ENCODE results near the gene STON2. TPM values are rescaled to one million over a fixed set of nuclear protein-coding genes. Genes with fewer than 3 reads are reported as not detected.

Gene STON2
- total and polyA plus RNA-seq, 2 of the 13 experiments (the other 11 are each of a cell fraction or from before 2014, with no cell fraction given), result 2.1 to 11.0 TPM

GRCh38 chr14:81220830-81221578, 179.1 kb downstream of the STON2 start, which contains the start of gene GTF2A1 (continued):
- peak; percentile 76 for TF ChIP-seq ZNF280D (CRISPR knock-in tag; IDR thresholded peaks at IDR 0.05)
- TF ChIP-seq TFE3 (CRISPR knock-in tag; IDR thresholded peaks at IDR 0.05), result peak; percentile 91
- no peak for TF ChIP-seq FOXP4 (CRISPR knock-in tag; IDR thresholded peaks at IDR 0.05)
- TF ChIP-seq ZNF800 (CRISPR knock-in tag; IDR thresholded peaks at IDR 0.05), result 0 out of 2 replicates have a peak, but pooled peaks have one; percentile 40
- no peak for TF ChIP-seq ZNF251 (CRISPR knock-in tag; IDR thresholded peaks at IDR 0.05)
- peak; percentile 51; the same call in 1 of the 2 replicates for TF ChIP-seq ZBTB14 (CRISPR knock-in tag; IDR thresholded peaks at IDR 0.05)
- TF ChIP-seq GPN1 (CRISPR knock-in tag; IDR thresholded peaks at IDR 0.05; ENCODE audit: borderline replicate concordance), result no peak
- no peak for TF ChIP-seq ZFP1 (CRISPR knock-in tag; IDR thresholded peaks at IDR 0.05)
- TF ChIP-seq HHEX (CRISPR knock-in tag; IDR thresholded peaks at IDR 0.05), result no peak
- TF ChIP-seq ZNF720 (CRISPR knock-in tag; IDR thresholded peaks at IDR 0.05), result no peak
- TF ChIP-seq SRSF1 (optimal IDR thresholded peaks at IDR 0.05; ENCODE audit: low read depth, low read length), result peak; percentile 41
- TF ChIP-seq PCBP1 (IDR thresholded peaks at IDR 0.05; ENCODE audit: borderline replicate concordance, low read depth, low read length), result 0 out of 2 replicates have a peak, but pooled peaks have one; percentile 43
- peak; percentile 60; the same call in 1 of the 2 replicates for TF ChIP-seq JUN (CRISPR knock-in tag; IDR thresholded peaks at IDR 0.05)
- no peak; the same call in none of the 2 replicates for TF ChIP-seq ZNF607 (CRISPR knock-in tag; IDR thresholded peaks at IDR 0.05; ENCODE audit: borderline replicate concordance)
- TF ChIP-seq ATRX (CRISPR knock-in tag; IDR thresholded peaks at IDR 0.05; ENCODE audit: borderline replicate concordance), result no peak
- TF ChIP-seq ZNF546 (CRISPR knock-in tag; conservative IDR thresholded peaks at IDR 0.05), result no peak; the same call in 1 of the 2 replicates
- no peak for TF ChIP-seq DBP (CRISPR knock-in tag; IDR thresholded peaks at IDR 0.05; ENCODE audit: not compliant biosample characterization)
- TF ChIP-seq FOXA3 (CRISPR knock-in tag; IDR thresholded peaks at IDR 0.05), result no peak; the same call in 1 of the 2 replicates
